Panc1 (cell line): ENCODE results near the gene IGF2R.

Experiments
- CTCF ChIP-seq: fragments of 450-650 bp; IDR thresholded peaks from 2 replicates; pipeline ENCODE4 v1.5.1; 2017; ENCODE audit warnings: mild to moderate bottlenecking
- REST ChIP-seq, 2 experiments: IDR thresholded peaks; 2 replicates each; pipeline ENCODE4 v1.6.1; 2011 to 2012; ENCODE audit warnings: low read depth in 2 of 2, control low read depth in 1 of 2, low read length in 1 of 2, mild to moderate bottlenecking in 1 of 2, moderate library complexity in 1 of 2; ENCODE audit not compliant: insufficient read depth in 1 of 2

GRCh38 chr6:160073272-160073671, 104.4 kb downstream of the IGF2R start:
- TF ChIP-seq REST (IDR thresholded peaks at IDR 0.05; ENCODE audit: insufficient read depth in 1 of 2, low read depth in 2 of 2, low read length in 1 of 2), result no peak
- TF ChIP-seq CTCF, result no peak
